ENCODE results near the gene RAN.
"Not testable (repeated sequence)": the region's sequence is repeated elsewhere in the genome, so short reads cannot be mapped to it uniquely, and the experiment has no call there.

RAN gene

DNA sequence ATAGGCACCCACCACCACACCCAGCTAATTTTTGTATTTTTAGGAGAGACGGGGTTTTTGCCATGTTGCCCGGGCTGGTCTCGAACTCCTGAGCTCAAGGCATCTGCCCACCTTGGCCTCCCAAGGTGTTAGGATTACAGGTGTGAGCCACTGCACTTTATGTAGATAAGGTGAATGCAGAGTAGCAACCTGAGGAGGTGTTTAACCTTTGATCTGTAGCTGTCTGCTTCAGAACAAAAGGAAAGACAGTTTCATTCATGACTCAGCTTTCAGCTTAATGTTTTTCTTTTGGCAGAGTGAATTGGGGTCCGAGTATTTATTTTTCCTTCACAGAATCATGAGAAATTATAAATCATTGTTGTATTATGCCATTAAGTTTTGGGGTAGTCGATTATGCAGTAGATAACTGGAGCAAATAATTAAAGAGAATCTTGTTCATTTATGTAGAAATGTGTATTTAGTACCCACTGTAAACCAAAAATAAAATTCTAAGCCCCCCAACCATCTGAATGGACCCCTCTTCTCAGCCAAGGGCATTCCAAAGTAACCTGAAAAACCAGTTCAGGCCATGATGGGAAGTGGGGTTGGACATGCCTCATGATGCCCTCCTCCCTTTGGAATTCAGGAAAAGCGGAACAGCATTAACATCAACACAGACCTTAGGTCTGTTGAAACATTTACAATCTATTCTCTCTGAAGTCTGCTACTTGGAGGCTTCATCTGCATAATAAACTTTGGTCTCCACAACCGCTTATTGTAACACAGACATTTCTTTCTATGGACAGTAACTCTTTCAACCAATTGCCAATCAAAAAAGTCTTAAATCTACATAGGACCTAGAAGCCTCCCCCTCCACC, 22.1 kb upstream of the RAN start:
- no peak for DNase-seq (ENCODE audit: low read depth)

DNA sequence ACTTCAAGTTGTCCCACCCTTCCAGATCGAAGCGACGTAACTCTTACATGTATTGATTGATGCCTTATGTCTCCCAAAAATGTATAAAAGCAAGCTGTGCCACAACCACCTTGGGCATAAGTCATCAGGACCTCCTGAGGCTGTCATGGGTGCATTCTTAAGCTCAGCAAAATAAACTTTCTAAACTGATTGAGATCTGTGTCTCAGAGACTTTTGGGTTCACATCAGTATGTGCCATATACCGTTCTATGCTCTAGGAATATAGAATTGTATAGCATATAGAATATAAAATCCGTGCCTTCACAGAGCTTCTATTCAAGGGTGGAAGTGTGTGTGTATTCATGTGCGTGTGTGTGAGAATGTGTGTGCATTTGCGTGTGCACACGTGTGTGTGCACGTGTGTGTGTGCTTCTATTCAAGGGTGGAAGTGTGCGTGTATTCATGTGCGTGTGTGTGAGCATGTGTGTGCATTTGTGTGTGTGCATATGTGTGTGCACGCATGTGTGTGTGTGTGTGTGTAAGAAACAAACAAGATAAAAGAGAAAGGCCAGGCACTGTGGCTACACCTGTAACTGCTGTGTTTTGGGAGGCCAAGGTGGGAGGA, 21.3 kb upstream of the RAN start:
- DNase-seq (ENCODE audit: low read depth), result no peak

DNA sequence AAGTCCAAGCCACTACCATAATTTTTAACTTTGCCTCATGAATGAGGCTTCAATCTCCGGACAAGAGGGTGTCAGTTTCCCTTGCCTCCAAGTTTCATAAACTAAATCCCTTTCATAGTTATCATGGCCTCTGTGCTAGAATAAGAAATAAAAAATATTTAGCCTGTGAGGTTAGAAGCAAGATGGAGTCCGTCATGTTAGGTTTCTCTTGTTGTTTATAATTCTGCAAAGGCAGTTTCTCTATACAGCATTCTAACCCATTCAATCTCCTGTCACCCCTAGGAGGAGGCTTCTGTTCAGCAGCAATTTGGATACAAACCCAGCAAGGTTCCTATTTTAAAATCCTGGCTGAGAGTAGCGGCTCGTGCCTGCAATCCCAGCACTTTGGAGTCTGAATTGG, 15.8 kb upstream of the RAN start:
- no peak for DNase-seq (ENCODE audit: low read depth)

DNA sequence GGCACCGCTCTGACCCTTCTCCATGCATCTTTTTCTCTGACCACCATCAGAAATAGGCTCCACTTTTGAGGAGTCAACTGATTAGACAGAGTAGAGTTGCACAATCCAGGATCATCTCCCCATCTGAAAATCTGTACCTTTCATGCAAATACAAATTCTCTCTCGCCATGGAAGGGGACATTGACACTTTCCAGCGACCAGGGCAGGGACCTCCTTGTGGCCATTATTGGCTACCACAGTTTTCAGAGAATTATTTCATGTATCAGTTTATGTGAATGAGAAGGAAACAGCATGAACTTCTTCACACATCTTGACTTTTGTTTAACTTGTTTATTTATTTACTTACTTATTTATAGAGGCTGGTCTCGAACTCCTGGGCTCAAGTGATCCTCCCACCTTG, 13.8 kb upstream of the RAN start:
- no peak for DNase-seq (ENCODE audit: low read depth)

DNA sequence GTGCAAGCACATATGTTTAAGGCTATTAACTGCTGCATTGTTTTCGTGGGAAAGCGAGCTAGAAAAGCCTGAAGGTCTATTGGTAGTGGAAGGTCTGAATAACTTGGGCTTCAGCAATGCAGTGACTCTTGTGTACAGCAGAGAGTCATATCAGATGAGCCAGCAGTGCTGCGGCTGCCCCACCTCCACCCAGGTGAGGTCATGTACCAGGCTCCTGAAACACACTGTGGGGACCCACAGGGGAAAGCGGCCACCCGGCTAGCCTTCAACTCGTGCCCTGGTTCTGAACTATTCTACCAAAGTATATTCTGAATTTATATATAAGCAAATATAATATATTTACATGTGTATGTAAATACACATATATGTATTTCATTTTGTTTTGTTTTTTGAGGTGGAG, 12.7 kb upstream of the RAN start:
- DNase-seq (ENCODE audit: low read depth), result no peak

DNA sequence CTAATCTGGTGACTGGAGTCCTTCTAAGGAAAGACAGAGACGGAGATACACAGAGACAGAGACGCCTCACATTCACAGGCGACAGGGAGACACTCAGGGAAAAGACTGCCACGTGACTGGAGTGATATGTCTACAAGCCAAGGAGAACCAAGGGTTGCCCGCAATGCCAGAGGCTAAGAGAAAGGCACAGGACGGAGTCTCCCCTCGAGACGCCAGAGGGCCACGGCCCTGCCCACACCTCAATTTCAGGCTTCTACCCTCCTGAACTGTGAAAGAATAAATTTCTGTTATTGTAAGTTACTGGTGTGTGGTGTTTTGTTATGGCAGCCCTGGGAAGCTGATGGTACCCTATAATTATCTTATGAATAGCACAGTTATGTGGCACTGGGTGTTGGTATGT, 11.6 kb upstream of the RAN start:
- no peak for DNase-seq (ENCODE audit: low read depth)

DNA sequence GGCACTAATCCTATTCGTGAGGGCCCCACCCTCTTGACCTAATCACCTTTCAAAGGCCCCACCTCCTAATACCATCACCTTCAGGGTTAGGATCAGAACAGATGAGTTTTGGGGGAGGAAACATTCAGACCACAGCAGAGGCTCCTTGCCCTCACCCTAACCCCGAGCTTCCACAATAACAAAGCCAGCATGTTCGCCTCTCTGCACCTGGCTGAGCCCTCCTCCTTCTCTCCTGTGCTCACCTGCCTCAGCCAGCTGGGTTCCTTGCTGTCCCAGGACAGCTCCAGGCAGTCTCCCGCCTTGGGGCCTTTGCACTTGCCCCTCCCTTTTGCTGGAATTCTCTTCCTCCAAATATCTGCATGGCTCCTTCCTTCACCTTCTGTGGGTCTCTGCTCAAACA, 9.7 kb upstream of the RAN start:
- DNase-seq (ENCODE audit: low read depth), result no peak

DNA sequence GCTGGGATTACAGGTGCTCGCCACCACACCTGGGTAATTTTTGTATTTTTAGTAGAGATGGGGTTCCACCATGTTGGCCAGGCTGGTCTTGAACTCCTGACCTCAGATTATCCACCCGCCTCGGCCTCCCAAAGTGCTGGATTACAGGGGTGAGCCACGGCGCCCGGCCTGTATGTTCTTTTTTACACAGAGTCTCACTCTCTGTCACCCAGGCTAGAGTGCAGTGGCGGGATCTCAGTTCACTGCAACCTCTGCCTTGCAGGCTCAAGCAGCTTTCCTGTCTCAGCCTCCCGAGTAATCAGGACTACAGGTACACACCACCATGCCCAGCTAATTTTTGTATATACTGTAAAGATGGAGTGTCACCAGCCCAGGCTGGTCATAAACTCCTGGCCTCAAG, 9.1 kb upstream of the RAN start:
- DNase-seq (ENCODE audit: low read depth), result not testable (repeated sequence)

DNA sequence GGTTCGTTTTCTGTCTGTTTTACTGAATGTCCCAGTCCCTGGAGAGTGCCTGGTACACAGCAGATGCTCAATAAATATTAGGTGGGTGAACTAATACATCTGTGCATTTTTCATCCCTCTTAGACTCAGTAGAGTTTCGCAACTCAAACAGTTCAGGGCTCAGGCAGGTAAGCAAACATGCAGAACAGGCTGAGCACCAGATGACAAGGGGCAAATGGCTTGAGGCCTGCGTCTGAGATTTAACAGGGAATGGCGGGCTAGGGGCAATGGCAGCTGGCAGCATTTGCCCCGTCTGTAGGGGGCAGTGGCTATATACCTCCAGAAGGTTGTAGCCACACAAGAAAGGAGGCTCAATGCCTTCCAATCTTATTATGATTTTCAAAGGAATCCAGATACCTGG, 8.6 kb upstream of the RAN start:
- no peak for DNase-seq (ENCODE audit: low read depth)

DNA sequence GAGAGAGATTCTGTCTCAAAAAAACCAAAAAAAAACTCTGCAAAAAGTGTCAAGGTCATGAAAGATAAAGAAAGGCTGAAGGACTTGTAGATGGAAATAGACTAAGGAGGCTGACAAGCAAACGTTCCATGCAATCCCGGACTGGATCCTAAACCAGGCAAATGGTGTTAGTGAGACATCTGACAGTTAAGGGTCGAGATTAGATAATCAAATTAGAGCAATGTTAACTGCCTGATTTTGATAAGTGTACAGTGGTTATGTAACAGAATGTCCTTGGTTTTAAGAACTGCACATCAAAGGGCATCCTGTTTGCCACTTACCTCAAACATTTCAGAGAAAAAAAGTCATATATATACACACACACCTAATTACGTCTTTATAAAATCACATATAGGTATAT, 3.5 kb upstream of the RAN start:
- no peak for DNase-seq (ENCODE audit: low read depth)

DNA sequence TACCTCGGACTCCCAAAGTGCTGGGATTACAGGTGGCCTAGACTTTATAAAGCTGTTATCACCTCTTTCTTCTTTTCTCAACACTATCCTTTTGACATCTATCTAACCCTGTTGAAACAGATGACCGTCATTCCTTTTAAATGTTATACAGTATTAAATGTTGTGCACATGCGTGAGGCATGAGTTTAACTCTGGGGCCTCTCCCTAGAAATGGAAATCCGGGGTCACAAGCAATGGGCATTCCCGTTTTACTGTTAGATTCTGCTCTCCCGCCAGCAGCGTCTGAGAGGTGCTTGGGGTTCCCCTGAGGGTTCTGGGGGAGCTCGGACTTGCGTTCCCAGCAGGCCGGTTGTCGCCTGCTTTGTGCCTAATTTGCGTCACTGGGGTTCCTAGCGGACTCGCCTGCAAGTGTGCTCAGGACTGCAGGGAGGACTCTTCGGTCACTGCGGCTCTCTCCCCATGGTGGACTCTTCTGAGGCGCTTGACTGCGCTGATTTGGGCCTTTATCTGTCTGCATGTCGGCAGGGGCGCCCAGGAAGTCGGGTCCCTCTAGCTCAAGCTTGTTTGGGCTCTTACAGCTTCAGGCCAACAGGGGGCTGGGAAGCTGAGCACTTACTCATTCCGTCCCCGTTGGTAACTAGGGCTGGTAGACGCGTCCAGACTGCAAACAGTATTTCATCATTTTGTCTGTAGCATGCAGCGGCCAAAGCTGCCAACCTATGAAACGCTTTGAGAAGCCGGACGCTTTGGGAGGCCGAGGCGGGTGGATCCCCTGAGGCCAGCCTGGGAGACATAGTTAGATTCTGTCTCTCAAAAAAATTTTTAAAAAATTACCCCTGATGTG, 1.2 kb upstream of the RAN start:
- peak; percentile 43 for DNase-seq (ENCODE audit: low read depth)

DNA sequence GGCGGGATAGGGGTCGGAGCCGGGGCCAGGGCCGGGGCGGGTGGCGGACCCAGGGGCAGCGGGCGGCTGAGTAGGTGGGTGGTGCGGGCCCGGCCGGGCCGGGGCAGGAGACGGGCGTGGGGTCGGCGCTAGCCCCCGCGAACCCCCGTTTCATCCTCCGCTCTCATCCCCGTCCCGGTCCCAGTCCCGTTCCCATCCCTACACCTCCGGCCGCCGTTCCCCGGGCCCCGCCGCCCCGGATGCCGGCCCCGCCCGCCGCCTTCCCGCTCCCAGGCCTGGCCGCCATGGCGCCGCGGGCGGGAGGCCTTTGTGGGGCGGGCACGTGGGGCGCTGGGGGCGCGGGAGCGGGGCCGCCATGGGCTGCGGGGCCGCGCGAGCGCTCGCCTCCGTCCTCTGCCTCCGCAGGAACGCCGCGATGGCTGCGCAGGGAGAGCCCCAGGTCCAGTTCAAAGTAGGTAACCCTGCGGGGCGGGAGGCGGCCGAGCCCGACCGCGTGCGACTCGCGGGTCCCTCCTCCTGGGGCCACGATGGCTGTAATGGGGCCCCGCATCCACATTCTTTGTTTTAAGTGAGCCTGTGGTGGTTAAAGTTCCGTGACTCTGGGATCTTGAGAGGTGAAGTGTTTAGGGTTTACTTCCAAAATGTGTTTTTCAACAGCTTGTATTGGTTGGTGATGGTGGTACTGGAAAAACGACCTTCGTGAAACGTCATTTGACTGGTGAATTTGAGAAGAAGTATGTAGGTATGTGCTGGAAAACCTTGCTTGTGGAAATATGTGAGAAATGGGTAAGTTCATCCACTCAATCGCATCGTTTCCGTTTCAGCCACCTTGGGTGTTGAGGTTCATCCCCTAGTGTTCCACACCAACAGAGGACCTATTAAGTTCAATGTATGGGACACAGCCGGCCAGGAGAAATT, 572 bp downstream of the RAN start:
- DNase-seq (ENCODE audit: low read depth), result peak; percentile 28

DNA sequence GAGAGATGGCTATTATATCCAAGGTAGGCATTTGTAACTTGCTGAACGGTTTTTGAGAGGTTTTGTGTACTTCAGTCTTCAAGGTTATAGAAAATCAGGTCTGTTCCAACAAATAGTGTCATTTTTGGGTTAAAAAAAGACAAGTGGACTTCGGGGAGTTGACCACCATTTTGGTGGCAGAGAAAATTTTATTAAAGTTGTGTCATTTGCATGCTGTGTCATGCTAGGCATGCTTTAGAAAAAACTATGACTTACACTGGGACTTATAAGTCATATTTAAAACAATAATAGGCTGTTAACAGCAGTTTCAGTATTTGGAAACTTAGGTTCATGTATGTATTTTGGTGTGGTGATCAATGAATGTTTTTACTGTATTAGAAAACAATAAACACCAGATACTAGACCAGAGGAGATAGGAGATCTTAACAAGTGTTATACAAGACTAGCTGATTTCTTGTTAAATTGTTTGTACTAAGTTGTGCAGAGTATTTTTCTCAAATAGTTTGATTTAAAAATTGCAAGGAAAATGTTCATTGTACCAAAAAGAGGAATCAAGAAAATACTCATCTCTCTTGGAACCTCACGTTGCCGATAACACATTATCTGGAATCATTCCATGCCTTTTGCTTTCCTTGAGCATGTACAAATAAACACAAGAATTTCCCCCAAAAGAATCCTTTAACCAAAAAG, 1.4 kb downstream of the RAN start:
- no peak for DNase-seq (ENCODE audit: low read depth)

DNA sequence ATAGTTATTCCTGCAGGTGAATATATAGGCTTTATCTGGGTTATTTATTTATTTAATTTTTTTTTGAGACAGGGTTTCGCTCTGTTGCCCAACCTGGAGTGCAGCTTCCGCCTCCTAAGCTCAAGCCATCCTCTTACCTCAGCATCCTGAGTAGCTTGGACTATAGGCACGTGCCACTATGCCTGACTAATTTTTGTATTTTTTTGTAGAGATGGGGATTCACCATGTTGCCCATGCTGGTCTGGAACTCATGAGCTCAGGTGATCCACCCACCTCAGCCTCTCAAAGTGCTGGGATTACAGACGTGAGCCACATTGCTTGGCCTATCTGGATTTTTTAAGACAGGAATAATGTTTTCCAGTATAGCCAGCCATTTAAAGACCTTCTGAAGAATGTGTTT, 2.0 kb downstream of the RAN start:
- DNase-seq (ENCODE audit: low read depth), result no peak

DNA sequence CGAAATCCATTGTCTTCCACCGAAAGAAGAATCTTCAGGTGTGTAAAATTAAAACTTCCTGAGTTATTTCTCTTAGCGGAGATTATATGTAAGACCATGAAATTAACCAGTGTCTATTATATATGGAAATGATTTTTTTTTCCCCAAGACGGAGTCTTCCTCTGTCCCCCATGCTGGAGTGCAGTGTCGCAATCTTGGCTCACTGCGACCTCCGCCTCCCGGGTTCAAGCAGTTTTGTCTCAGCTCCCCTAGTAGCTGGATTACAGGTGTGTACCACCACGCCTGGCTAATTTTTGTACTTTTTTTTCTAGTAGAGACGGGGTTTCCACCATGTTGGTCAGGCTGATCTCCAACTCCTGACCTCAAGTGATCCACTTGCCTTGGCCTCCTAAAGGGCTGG, 2.8 kb downstream of the RAN start:
- no peak for DNase-seq (ENCODE audit: low read depth)

DNA sequence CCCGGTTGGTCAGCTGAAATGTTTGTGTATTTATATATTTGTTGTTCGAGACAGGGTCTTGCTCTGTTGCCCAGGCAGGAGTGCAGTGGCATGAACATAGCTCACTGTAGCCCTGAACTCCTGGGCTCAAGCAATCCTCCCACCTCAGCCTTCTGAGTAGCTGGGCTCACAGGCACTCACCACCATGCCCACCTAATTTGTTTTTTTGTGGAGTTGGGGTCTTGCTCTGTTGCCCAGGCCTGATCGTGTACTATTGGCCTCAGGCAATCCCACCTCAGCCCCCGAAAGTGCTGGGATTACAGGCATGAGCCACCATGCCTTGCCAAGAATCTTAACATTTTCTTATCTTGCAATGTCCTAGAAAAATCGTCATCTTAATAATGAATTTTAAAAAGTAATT, 3.3 kb downstream of the RAN start:
- no peak for DNase-seq (ENCODE audit: low read depth)

DNA sequence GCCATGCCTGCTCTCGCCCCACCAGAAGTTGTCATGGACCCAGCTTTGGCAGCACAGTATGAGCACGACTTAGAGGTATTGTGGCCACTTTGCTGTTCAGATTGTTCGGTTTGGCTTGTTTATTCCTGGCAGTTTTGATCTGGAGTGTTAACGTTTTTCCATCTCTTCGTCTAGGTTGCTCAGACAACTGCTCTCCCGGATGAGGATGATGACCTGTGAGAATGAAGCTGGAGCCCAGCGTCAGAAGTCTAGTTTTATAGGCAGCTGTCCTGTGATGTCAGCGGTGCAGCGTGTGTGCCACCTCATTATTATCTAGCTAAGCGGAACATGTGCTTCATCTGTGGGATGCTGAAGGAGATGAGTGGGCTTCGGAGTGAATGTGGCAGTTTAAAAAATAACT, 3.8 kb downstream of the RAN start:
- DNase-seq (ENCODE audit: low read depth), result not testable (repeated sequence)

DNA sequence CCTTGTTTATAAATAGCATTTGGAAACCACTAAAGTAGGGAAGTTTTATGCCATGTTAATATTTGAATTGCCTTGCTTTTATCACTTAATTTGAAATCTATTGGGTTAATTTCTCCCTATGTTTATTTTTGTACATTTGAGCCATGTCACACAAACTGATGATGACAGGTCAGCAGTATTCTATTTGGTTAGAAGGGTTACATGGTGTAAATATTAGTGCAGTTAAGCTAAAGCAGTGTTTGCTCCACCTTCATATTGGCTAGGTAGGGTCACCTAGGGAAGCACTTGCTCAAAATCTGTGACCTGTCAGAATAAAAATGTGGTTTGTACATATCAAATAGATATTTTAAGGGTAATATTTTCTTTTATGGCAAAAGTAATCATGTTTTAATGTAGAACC, 4.4 kb downstream of the RAN start:
- DNase-seq (ENCODE audit: low read depth), result no peak

DNA sequence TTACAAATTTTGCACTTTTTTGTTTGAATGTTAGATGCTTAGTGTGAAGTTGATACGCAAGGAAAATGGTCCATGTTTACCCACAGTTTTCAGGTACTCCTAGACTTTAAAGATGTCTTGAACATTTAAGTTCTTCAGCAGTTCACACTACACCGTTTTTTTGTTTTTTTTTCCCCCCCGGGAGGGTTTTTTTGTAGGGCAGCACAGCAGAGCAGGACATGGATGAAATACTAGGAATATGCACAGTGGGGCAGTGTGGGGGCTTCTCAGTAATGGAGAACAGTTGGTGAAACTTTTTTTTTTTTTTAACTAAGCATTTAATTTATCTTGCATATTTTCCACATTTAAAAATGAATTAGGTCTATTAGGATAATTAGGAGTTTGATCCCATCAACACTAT, 4.9 kb downstream of the RAN start:
- no peak for DNase-seq (ENCODE audit: low read depth)

DNA sequence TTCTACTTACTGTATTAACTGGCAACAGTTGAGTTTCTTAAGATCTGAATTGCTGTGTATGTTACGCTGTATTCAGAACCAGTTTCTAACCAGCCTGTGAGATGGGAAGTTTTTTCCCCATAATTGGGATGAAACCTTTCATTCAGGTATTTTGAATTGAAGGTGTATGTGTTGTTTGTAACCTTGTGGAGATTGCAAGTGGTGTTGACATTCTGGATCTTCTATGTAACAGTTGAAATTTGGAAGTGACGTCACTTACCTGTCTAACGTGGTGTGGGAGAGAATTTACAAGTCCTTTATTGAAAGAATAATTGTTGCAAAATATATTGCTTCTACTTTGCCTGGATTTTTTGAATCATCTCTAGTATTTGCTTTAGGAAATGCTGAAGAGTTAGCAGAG, 5.5 kb downstream of the RAN start:
- DNase-seq (ENCODE audit: low read depth), result no peak
